ENCODE measurements around the gene KREMEN1.

The KREMEN1 gene

GRCh38 chr22:29203488-29204454, 130.9 kb downstream of the KREMEN1 start:
- H3K4me2 ChIP-seq (ENCODE audit: low read length) = no peak overlapping the region
- H3K4me3 ChIP-seq (ENCODE audit: low read length) = no peak overlapping the region
- peaks cover 48% of the 10 kb centered on the region for H3K27me3 ChIP-seq (ENCODE audit: control insufficient read depth, insufficient read depth, low read length)
- H3K9ac ChIP-seq (ENCODE audit: low read depth, low read length) = no peak overlapping the region
- H3K36me3 ChIP-seq (ENCODE audit: insufficient read depth, low read length) = no peaks in the 10 kb centered on the region
- H3K9me3 ChIP-seq (replicated peaks; ENCODE audit: low read length) = no peaks in the 10 kb centered on the region
- H3K4me1 ChIP-seq (ENCODE audit: control insufficient read depth, insufficient read depth, low read length) = no peaks in the 10 kb centered on the region

DNA sequence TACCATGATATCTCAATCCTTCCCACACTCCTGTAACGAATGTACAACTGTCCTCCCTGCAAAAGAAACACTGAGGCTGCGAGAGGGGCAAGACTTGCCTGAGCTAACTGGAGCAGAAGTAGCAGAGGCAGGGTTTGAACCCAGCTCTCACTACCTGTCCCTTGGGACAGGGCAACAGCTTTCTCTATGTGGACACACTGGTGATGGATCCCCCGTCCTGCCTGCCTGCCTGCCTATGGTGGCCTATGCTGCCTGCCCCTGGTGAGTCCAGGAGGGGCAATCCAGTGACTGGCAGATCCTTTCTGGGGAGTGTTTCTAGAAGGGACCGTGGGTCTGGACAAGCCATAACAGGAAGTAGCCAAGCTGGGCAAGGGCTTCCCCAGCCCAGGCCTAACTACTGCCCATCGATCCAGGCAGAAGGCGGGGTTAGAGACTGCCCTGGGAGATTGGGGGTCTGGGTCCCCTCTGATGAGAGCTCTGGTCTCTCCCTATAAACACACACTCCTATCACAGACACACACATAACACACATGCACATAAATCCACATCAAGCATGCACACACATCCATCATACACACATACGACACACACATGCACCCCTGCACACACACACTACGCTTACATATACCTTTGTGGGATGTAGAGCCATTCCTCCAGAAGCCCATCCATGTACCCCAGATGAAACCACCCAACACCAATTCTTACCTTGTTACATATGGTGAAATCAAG, 131.8 kb downstream of the KREMEN1 start:
- H3K4me1 ChIP-seq (ENCODE audit: control insufficient read depth, insufficient read depth, low read length) = no peaks in the 10 kb centered on the region
- H3K4me2 ChIP-seq (ENCODE audit: low read length) = no peak overlapping the region
- H3K27me3 ChIP-seq (ENCODE audit: control insufficient read depth, insufficient read depth, low read length) = peaks cover 53% of the 10 kb centered on the region

DNA sequence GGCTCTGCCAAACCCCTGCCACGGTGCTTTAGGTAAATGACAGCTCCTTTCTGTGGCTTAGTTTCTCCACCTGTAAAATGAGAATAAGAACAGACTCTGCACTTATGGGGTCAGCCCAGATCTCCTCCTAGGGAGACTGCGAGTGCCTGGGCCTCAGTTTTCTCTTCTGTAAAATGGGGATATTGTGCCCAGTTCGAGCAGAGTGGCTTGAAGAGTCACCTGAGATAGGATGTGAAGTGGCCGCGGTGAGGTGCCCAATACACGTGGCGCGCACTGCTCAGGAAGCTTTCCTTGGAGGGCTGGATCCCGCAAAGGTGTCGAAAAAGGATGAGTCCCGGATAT, 132.4 kb downstream of the KREMEN1 start:
- peak overlapping the region; percentile 86 for H3K4me2 ChIP-seq (ENCODE audit: low read length)
- peak overlapping the region; percentile 61 for H3K4me3 ChIP-seq (ENCODE audit: low read length)
- H3K9ac ChIP-seq (ENCODE audit: low read depth, low read length) = no peak overlapping the region
- H3K9me3 ChIP-seq (replicated peaks; ENCODE audit: low read length) = no peaks in the 10 kb centered on the region
- no peaks in the 10 kb centered on the region for H3K4me1 ChIP-seq (ENCODE audit: control insufficient read depth, insufficient read depth, low read length)
- H3K27me3 ChIP-seq (ENCODE audit: control insufficient read depth, insufficient read depth, low read length) = peaks cover 54% of the 10 kb centered on the region
- H3K36me3 ChIP-seq (ENCODE audit: insufficient read depth, low read length) = no peaks in the 10 kb centered on the region

More for the DNA sequence above, 131.8 kb downstream of the KREMEN1 start:
- Histone ChIP-seq H3K4me3 (ENCODE audit: low read length) (no peak overlapping the region), H3K9me3 (replicated peaks; ENCODE audit: low read length) (no peaks in the 10 kb centered on the region), H3K36me3 (ENCODE audit: insufficient read depth, low read length) (no peaks in the 10 kb centered on the region), H3K9ac (ENCODE audit: low read depth, low read length) (no peak overlapping the region)

- Histone ChIP-seq H3K36me3 (ENCODE audit: insufficient read depth, low read length) (no peaks in the 10 kb centered on the region), H3K4me1 (ENCODE audit: control insufficient read depth, insufficient read depth, low read length) (no peaks in the 10 kb centered on the region), H3K4me2 (ENCODE audit: low read length) (peak within 1 kb of the TSS; percentile 86), H3K4me3 (ENCODE audit: low read length) (peak within 1 kb of the TSS; percentile 61), H3K9me3 (replicated peaks; ENCODE audit: low read length) (no peaks in the 10 kb centered on the region), H3K9ac (ENCODE audit: low read depth, low read length) (no peak within 1 kb of the TSS), H3K27me3 (ENCODE audit: control insufficient read depth, insufficient read depth, low read length) (peaks cover 54% of the 10 kb centered on the region)
Measured at GRCh38 chr22:29205594-29206371, 132.9 kb downstream of the KREMEN1 start, which contains the start of gene EMID1. EMID1 (plus strand) TSS chr22:29205896; CDS start chr22:29206039, 143 bp downstream.

- peaks cover 55% of the 10 kb centered on the region for H3K27me3 ChIP-seq (ENCODE audit: control insufficient read depth, insufficient read depth, low read length)
- H3K4me1 ChIP-seq (ENCODE audit: control insufficient read depth, insufficient read depth, low read length) = no peaks in the 10 kb centered on the region
- H3K36me3 ChIP-seq (ENCODE audit: insufficient read depth, low read length) = no peaks in the 10 kb centered on the region
- H3K9ac ChIP-seq (ENCODE audit: low read depth, low read length) = no peak overlapping the region
- no peaks in the 10 kb centered on the region for H3K9me3 ChIP-seq (replicated peaks; ENCODE audit: low read length)
- peak overlapping the region; percentile 86 for H3K4me2 ChIP-seq (ENCODE audit: low read length)
- peak overlapping the region; percentile 61 for H3K4me3 ChIP-seq (ENCODE audit: low read length)
Measured at GRCh38 chr22:29206372-29207242, 133.8 kb downstream of the KREMEN1 start.

DNA sequence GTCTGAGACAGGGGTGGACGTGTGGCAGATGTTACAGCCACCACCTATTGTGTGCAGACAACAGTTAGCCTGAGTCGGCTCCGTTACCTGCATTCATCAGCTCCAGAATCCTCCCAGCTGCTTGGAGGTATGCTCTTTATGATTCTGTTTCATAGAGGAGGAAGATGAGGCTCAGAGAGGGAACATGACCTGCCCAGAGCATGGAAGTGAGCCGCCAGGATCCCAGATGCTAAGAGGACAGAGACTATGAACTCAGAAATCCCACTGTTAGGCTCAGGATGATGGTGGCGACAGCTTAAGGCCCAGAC, 134.4 kb downstream of the KREMEN1 start:
- Histone ChIP-seq H3K4me1 (ENCODE audit: control insufficient read depth, insufficient read depth, low read length) (no peaks in the 10 kb centered on the region), H3K4me2 (ENCODE audit: low read length) (no peak overlapping the region), H3K27me3 (ENCODE audit: control insufficient read depth, insufficient read depth, low read length) (peaks cover 56% of the 10 kb centered on the region), H3K4me3 (ENCODE audit: low read length) (no peak overlapping the region), H3K9ac (ENCODE audit: low read depth, low read length) (no peak overlapping the region), H3K36me3 (ENCODE audit: insufficient read depth, low read length) (no peaks in the 10 kb centered on the region), H3K9me3 (replicated peaks; ENCODE audit: low read length) (no peaks in the 10 kb centered on the region)

DNA sequence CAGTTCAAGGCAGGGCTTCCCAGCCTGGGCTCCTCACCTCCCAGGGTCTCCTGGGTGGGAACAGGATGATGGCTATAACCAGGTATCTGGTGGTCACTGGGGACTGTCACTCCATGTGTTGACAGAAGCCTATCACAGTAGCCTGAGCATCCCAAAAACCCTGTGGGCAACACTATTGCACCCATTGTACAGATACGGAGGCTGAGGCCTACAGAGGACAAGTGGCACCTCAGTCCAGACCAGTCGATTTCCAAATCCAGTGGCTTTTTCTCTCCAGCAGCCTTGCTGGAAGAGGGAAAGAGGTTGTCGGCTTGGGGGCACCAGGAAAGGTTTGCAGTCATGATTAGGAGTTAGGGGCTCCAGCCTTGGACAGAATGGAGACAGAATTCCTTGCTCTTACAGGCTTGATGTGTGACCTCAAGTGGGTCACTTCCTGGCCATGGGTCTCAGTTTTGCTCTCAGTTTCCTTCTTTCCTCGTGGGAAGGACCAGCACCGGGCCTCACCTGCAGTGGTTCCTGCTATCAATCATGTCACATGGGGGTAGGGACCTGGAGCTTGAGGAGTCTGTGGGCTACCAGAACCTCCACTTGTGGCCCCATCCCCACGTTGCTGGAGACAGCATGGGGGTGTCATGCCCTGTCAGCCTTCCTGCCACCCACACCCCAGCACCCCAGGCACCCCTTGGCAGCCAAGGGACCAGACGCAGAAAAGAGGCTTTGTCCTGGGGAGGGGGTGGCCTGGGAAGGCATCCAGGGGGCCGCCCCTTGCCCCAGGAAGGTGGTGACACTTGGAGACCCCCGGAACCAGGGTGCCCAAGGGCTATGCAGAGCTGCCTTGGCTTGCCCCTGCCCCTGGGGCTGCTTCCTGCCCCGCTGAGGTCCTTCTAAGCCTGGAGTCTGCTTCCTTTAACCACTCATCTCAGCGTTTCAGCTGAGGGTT, 135.0 kb downstream of the KREMEN1 start:
- no peak overlapping the region for H3K4me2 ChIP-seq (ENCODE audit: low read length)
- H3K4me3 ChIP-seq (ENCODE audit: low read length) = no peak overlapping the region
- H3K4me1 ChIP-seq (ENCODE audit: control insufficient read depth, insufficient read depth, low read length) = no peaks in the 10 kb centered on the region
- H3K9ac ChIP-seq (ENCODE audit: low read depth, low read length) = no peak overlapping the region
- H3K27me3 ChIP-seq (ENCODE audit: control insufficient read depth, insufficient read depth, low read length) = peaks cover 58% of the 10 kb centered on the region
- H3K9me3 ChIP-seq (replicated peaks; ENCODE audit: low read length) = no peaks in the 10 kb centered on the region
- no peaks in the 10 kb centered on the region for H3K36me3 ChIP-seq (ENCODE audit: insufficient read depth, low read length)

DNA sequence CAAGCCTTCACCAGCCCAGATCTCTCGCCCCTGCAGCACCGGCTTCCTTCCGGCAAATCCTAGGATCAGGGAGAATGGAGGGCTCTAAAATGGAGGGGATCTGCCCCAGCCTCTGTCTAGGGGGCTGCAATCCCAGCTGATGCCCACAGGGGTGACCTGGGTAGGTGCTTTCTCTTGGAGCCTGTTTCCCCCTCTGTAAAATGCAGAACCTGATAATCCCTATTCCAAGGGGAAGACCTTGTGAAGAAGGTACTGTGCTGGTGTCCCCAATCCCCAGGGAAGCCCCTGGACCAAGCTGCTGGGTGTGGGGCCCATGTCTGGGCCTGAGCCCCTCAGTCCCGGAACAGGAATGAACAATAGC, 135.6 kb downstream of the KREMEN1 start:
- no peaks in the 10 kb centered on the region for H3K4me1 ChIP-seq (ENCODE audit: control insufficient read depth, insufficient read depth, low read length)
- H3K4me3 ChIP-seq (ENCODE audit: low read length) = no peak overlapping the region
- peaks cover 63% of the 10 kb centered on the region for H3K27me3 ChIP-seq (ENCODE audit: control insufficient read depth, insufficient read depth, low read length)

GRCh38 chr22:29208879-29209623, 136.2 kb downstream of the KREMEN1 start:
- Histone ChIP-seq H3K4me2 (ENCODE audit: low read length) (no peak overlapping the region), H3K9me3 (replicated peaks; ENCODE audit: low read length) (no peaks in the 10 kb centered on the region), H3K9ac (ENCODE audit: low read depth, low read length) (no peak overlapping the region), H3K36me3 (ENCODE audit: insufficient read depth, low read length) (no peaks in the 10 kb centered on the region), H3K4me1 (ENCODE audit: control insufficient read depth, insufficient read depth, low read length) (no peaks in the 10 kb centered on the region), H3K27me3 (ENCODE audit: control insufficient read depth, insufficient read depth, low read length) (peaks cover 61% of the 10 kb centered on the region), H3K4me3 (ENCODE audit: low read length) (no peak overlapping the region)

More for the DNA sequence above, 135.6 kb downstream of the KREMEN1 start:
- Histone ChIP-seq H3K4me2 (ENCODE audit: low read length) (no peak overlapping the region), H3K9me3 (replicated peaks; ENCODE audit: low read length) (no peaks in the 10 kb centered on the region), H3K9ac (ENCODE audit: low read depth, low read length) (no peak overlapping the region), H3K36me3 (ENCODE audit: insufficient read depth, low read length) (no peaks in the 10 kb centered on the region)

- no peak overlapping the region for H3K4me2 ChIP-seq (ENCODE audit: low read length)
- H3K9me3 ChIP-seq (replicated peaks; ENCODE audit: low read length) = no peaks in the 10 kb centered on the region
- H3K4me1 ChIP-seq (ENCODE audit: control insufficient read depth, insufficient read depth, low read length) = no peaks in the 10 kb centered on the region
- H3K36me3 ChIP-seq (ENCODE audit: insufficient read depth, low read length) = no peaks in the 10 kb centered on the region
- no peak overlapping the region for H3K4me3 ChIP-seq (ENCODE audit: low read length)
- no peak overlapping the region for H3K9ac ChIP-seq (ENCODE audit: low read depth, low read length)
- H3K27me3 ChIP-seq (ENCODE audit: control insufficient read depth, insufficient read depth, low read length) = peaks cover 56% of the 10 kb centered on the region
Measured at GRCh38 chr22:29209624-29209929, 136.7 kb downstream of the KREMEN1 start.
